ENCODE results near the gene TIGIT.

DNA sequence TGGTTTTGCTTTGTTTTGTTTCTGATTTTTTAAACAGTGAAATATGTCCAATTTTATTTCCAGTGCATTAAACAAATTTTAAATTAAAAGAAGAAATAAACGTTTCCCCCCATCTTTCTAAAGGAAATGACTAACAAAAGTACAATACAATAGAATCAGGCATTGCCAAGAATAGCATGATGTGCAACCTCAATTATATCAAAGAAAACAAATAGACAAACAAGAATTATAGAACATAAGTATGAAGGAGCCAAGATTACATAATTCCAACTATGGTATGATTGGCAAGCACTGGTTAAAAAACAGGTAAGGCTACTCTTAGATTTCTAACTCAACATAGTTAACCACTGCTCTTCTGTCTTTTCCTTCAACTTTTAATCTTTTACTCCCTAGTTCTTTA lies 26.4 kb downstream of the TIGIT start:
- no peak for TF ChIP-seq POLR2AphosphoS5 (IDR thresholded peaks at IDR 0.05)
- TF ChIP-seq, protein P1, sequence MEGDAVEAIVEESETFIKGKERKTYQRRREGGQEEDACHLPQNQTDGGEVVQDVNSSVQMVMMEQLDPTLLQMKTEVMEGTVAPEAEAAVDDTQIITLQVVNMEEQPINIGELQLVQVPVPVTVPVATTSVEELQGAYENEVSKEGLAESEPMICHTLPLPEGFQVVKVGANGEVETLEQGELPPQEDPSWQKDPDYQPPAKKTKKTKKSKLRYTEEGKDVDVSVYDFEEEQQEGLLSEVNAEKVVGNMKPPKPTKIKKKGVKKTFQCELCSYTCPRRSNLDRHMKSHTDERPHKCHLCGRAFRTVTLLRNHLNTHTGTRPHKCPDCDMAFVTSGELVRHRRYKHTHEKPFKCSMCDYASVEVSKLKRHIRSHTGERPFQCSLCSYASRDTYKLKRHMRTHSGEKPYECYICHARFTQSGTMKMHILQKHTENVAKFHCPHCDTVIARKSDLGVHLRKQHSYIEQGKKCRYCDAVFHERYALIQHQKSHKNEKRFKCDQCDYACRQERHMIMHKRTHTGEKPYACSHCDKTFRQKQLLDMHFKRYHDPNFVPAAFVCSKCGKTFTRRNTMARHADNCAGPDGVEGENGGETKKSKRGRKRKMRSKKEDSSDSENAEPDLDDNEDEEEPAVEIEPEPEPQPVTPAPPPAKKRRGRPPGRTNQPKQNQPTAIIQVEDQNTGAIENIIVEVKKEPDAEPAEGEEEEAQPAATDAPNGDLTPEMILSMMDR (IDR thresholded peaks at IDR 0.05; ENCODE audit: poor library complexity, severe bottlenecking) = no peak
- TF ChIP-seq EP300 (conservative IDR thresholded peaks at IDR 0.05; ENCODE audit: poor library complexity, severe bottlenecking) = no peak
- TF ChIP-seq RAD21 (conservative IDR thresholded peaks at IDR 0.05) = no peak
- TF ChIP-seq, protein P2, sequence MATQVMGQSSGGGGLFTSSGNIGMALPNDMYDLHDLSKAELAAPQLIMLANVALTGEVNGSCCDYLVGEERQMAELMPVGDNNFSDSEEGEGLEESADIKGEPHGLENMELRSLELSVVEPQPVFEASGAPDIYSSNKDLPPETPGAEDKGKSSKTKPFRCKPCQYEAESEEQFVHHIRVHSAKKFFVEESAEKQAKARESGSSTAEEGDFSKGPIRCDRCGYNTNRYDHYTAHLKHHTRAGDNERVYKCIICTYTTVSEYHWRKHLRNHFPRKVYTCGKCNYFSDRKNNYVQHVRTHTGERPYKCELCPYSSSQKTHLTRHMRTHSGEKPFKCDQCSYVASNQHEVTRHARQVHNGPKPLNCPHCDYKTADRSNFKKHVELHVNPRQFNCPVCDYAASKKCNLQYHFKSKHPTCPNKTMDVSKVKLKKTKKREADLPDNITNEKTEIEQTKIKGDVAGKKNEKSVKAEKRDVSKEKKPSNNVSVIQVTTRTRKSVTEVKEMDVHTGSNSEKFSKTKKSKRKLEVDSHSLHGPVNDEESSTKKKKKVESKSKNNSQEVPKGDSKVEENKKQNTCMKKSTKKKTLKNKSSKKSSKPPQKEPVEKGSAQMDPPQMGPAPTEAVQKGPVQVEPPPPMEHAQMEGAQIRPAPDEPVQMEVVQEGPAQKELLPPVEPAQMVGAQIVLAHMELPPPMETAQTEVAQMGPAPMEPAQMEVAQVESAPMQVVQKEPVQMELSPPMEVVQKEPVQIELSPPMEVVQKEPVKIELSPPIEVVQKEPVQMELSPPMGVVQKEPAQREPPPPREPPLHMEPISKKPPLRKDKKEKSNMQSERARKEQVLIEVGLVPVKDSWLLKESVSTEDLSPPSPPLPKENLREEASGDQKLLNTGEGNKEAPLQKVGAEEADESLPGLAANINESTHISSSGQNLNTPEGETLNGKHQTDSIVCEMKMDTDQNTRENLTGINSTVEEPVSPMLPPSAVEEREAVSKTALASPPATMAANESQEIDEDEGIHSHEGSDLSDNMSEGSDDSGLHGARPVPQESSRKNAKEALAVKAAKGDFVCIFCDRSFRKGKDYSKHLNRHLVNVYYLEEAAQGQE (IDR thresholded peaks at IDR 0.05; ENCODE audit: borderline replicate concordance) = no peak
- no peak for TF ChIP-seq EZH2 (IDR thresholded peaks at IDR 0.05; ENCODE audit: borderline replicate concordance, insufficient read depth, low read length, poor library complexity, severe bottlenecking)
- no peak for TF ChIP-seq TAF1 (IDR thresholded peaks at IDR 0.05; ENCODE audit: low read depth)

All from neural cell (in vitro differentiated cells).